ENCODE results near the gene PNMA8C. TPM values are rescaled to one million over a fixed set of nuclear protein-coding genes. Genes with fewer than 3 reads are reported as not detected.
A peak's percentile ranks its signal among the peaks of the same experiment; 100 is the strongest.
"Not testable (repeated sequence)": the region's sequence is repeated elsewhere in the genome, so short reads cannot be mapped to it uniquely, and the experiment has no call there.

The PNMA8C gene
- total and polyA plus RNA-seq, 12 donors: 0.47 to 4.4 (median 1.9) TPM

GRCh38 chr19:46426035-46426505 lies 2.7 kb downstream of the PNMA8C start:
- Histone ChIP-seq H3K27me3 (no peaks in the 10 kb centered on the region), H3K36me3 (replicated peaks in 1 of 2) (no peaks in the 10 kb centered on the region), H3K4me1 (replicated peaks in 1 of 2) (peaks cover 10 to 31% of the 10 kb centered on the region in 2 donors), H3K9me3 (replicated peaks in 1 of 3) (no peaks in the 10 kb centered on the region), H3K4me3 (peak overlapping the region in 2 of 4 donors; percentile 28 to 76), H3K27ac (peak overlapping the region; percentile 66 to 84 (median 78))
- TF ChIP-seq CTCF (IDR thresholded peaks at IDR 0.05): no peak
- no peak for TF ChIP-seq POLR2A (IDR thresholded peaks at IDR 0.05)
- peak in 5 of 7 donors; percentile 46 to 66 (median 56) for DNase-seq
- intact Hi-C loops (cut with DNase I): no loop called here
- 1 to 18% (median 3%) methylated on average over 9 to 10 of the region's 10 CpGs for WGBS, 4 donors

- Histone ChIP-seq H3K4me3 (no peak overlapping the region), H3K36me3 (replicated peaks in 1 of 2) (no peaks in the 10 kb centered on the region), H3K27me3 (no peaks in the 10 kb centered on the region), H3K27ac (no peak overlapping the region), H3K4me1 (replicated peaks in 1 of 2) (peaks cover 5 to 21% of the 10 kb centered on the region in 2 donors), H3K9me3 (replicated peaks in 1 of 3) (no peaks in the 10 kb centered on the region)
- no peak for DNase-seq
- TF ChIP-seq CTCF (IDR thresholded peaks at IDR 0.05): no peak
- TF ChIP-seq POLR2A (IDR thresholded peaks at IDR 0.05): no peak
- WGBS, 4 donors: 63 to 76% (median 72%) methylated on average over 5 of the region's 5 CpGs
- intact Hi-C loops (cut with DNase I): no loop called here
Measured at GRCh38 chr19:46423188-46423587, 5.5 kb downstream of the PNMA8C start.

- TF ChIP-seq POLR2A (IDR thresholded peaks at IDR 0.05) (no peak), CTCF (IDR thresholded peaks at IDR 0.05) (no peak)
- peaks cover 4 to 16% of the 10 kb centered on the region in 2 donors for H3K4me1 ChIP-seq (replicated peaks in 1 of 2)
- DNase-seq: no peak
- no peaks in the 10 kb centered on the region for H3K36me3 ChIP-seq (replicated peaks in 1 of 2)
- intact Hi-C loops (cut with DNase I): no loop called here
- no peak overlapping the region for H3K4me3 ChIP-seq
- no peak overlapping the region for H3K27ac ChIP-seq
- no peaks in the 10 kb centered on the region for H3K27me3 ChIP-seq
- WGBS, 4 donors: 75 to 84% (median 76%) methylated on average over 2 of the region's 2 CpGs; no CpG with 5 or more reads in 1 of the 4 donors
- no peaks in the 10 kb centered on the region for H3K9me3 ChIP-seq (replicated peaks in 1 of 3)
Measured at GRCh38 chr19:46422344-46422743, 6.4 kb downstream of the PNMA8C start.

GRCh38 chr19:46420056-46420455 lies 8.7 kb downstream of the PNMA8C start:
- intact Hi-C loops (cut with DNase I): no loop called here
- Histone ChIP-seq H3K4me3 (no peak overlapping the region), H3K27ac (no peak overlapping the region), H3K4me1 (replicated peaks in 1 of 2) (peaks cover 5 to 10% of the 10 kb centered on the region in 2 donors), H3K9me3 (replicated peaks in 1 of 3) (no peaks in the 10 kb centered on the region), H3K27me3 (no peaks in the 10 kb centered on the region), H3K36me3 (replicated peaks in 1 of 2) (no peaks in the 10 kb centered on the region)
- DNase-seq: no peak
- 81 to 88% (median 85%) methylated on average over 7 of the region's 7 CpGs for WGBS, 4 donors
- TF ChIP-seq CTCF (IDR thresholded peaks at IDR 0.05) (no peak), POLR2A (IDR thresholded peaks at IDR 0.05) (no peak)

- WGBS, 4 donors: 19 to 28% (median 22%) methylated on average over 38 to 53 of the region's 53 CpGs
- H3K9me3 ChIP-seq (replicated peaks in 1 of 3); H3K27me3 ChIP-seq; intact Hi-C loops (cut with DNase I); H3K36me3 ChIP-seq (replicated peaks in 1 of 2): not testable (repeated sequence)
- Histone ChIP-seq H3K27ac (peak overlapping the region; percentile 23 to 91 (median 86)), H3K4me1 (replicated peaks in 1 of 2) (peaks cover 18 to 20% of the 10 kb centered on the region in 2 donors), H3K4me3 (peak overlapping the region in 3 of 4 donors; percentile 18 to 53 (median 39))
- peak; percentile 96 to 98 (median 97) for DNase-seq
Measured at GRCh38 chr19:46415804-46416709, 12.7 kb downstream of the PNMA8C start.

GRCh38 chr19:46414899-46415298 lies 13.8 kb downstream of the PNMA8C start:
- H3K4me1 ChIP-seq (replicated peaks in 1 of 2): peaks cover 21 to 28% of the 10 kb centered on the region in 2 donors
- H3K27ac ChIP-seq; H3K36me3 ChIP-seq (replicated peaks in 1 of 2); H3K9me3 ChIP-seq (replicated peaks in 1 of 3); DNase-seq; H3K4me3 ChIP-seq; intact Hi-C loops (cut with DNase I); H3K27me3 ChIP-seq: not testable (repeated sequence)
- 92 to 95% (median 94%) methylated on average over 11 to 22 of the region's 22 CpGs for WGBS, 4 donors

Measured in adrenal gland (tissue), 12 donors.